ENCODE data around the gene MME. TPM values are rescaled to one million over a fixed set of nuclear protein-coding genes. Genes with fewer than 3 reads are reported as not detected.
"Not testable (repeated sequence)": the region's sequence is repeated elsewhere in the genome, so short reads cannot be mapped to it uniquely, and the experiment has no call there.

Gene MME
- total RNA-seq, 2 donors from 2014 or later: 56.3 to 103 TPM

- intact Hi-C loops (cut with DNase I): no loop called here
- WGBS: 49% methylated on average over 11 of the region's 11 CpGs
- no peak for TF ChIP-seq POLR2A (IDR thresholded peaks at IDR 0.05)
- TF ChIP-seq POLR2AphosphoS5 (IDR thresholded peaks at IDR 0.05): no peak
- no peak for TF ChIP-seq CTCF (IDR thresholded peaks at IDR 0.05)
Measured at GRCh38 chr3:155110996-155111901, 31.1 kb downstream of the MME start.

GRCh38 chr3:155111971-155112370 lies 31.9 kb downstream of the MME start:
- TF ChIP-seq POLR2AphosphoS5 (IDR thresholded peaks at IDR 0.05): no peak
- no peak for TF ChIP-seq POLR2A (IDR thresholded peaks at IDR 0.05)
- TF ChIP-seq CTCF (IDR thresholded peaks at IDR 0.05): no peak
- intact Hi-C loops (cut with DNase I): no loop called here

More at GRCh38 chr3:155110996-155111901, 31.1 kb downstream of the MME start:
- Histone ChIP-seq H3K4me1 (replicated peaks) (no peaks in the 10 kb centered on the region), H3K9me3 (no peaks in the 10 kb centered on the region), H3K27ac (no peak overlapping the region), H3K36me3 (no peaks in the 10 kb centered on the region), H3K27me3 (replicated peaks; ENCODE audit: insufficient read depth) (no peaks in the 10 kb centered on the region), H3K4me3 (no peak overlapping the region)
- no peak for DNase-seq (ENCODE audit: low spot score)

GRCh38 chr3:155112661-155113389 lies 32.7 kb downstream of the MME start:
- Histone ChIP-seq H3K9me3 (no peaks in the 10 kb centered on the region), H3K4me1 (replicated peaks) (no peaks in the 10 kb centered on the region), H3K4me3 (no peak overlapping the region), H3K27ac (no peak overlapping the region), H3K27me3 (replicated peaks; ENCODE audit: insufficient read depth) (no peaks in the 10 kb centered on the region), H3K36me3 (no peaks in the 10 kb centered on the region)
- TF ChIP-seq POLR2AphosphoS5 (IDR thresholded peaks at IDR 0.05) (no peak), POLR2A (IDR thresholded peaks at IDR 0.05) (no peak), CTCF (IDR thresholded peaks at IDR 0.05) (no peak)
- 90% methylated on average over 5 of the region's 5 CpGs for WGBS
- DNase-seq (ENCODE audit: low spot score): no peak
- intact Hi-C loops (cut with DNase I): no loop called here

More at GRCh38 chr3:155111971-155112370, 31.9 kb downstream of the MME start:
- Histone ChIP-seq H3K4me3 (no peak overlapping the region), H3K4me1 (replicated peaks) (no peaks in the 10 kb centered on the region), H3K27ac (no peak overlapping the region), H3K9me3 (no peaks in the 10 kb centered on the region), H3K27me3 (replicated peaks; ENCODE audit: insufficient read depth) (no peaks in the 10 kb centered on the region), H3K36me3 (no peaks in the 10 kb centered on the region)
- no peak for DNase-seq (ENCODE audit: low spot score)
- 76% methylated on average over 4 of the region's 4 CpGs for WGBS

GRCh38 chr3:155124745-155125144 lies 44.6 kb downstream of the MME start:
- H3K9me3 ChIP-seq; H3K36me3 ChIP-seq; intact Hi-C loops (cut with DNase I); DNase-seq (ENCODE audit: low spot score); H3K4me1 ChIP-seq (replicated peaks); H3K4me3 ChIP-seq; H3K27ac ChIP-seq; H3K27me3 ChIP-seq (replicated peaks; ENCODE audit: insufficient read depth): not testable (repeated sequence)
- no CpG with 5 or more reads among the region's 14 CpGs for WGBS

GRCh38 chr3:155129396-155129795 lies 49.3 kb downstream of the MME start:
- Histone ChIP-seq H3K27me3 (replicated peaks; ENCODE audit: insufficient read depth) (no peaks in the 10 kb centered on the region), H3K36me3 (no peaks in the 10 kb centered on the region), H3K4me1 (replicated peaks) (no peaks in the 10 kb centered on the region), H3K9me3 (no peaks in the 10 kb centered on the region), H3K4me3 (no peak overlapping the region), H3K27ac (no peak overlapping the region)
- TF ChIP-seq POLR2A (IDR thresholded peaks at IDR 0.05): no peak
- no peak for TF ChIP-seq CTCF (IDR thresholded peaks at IDR 0.05)
- no peak for TF ChIP-seq POLR2AphosphoS5 (IDR thresholded peaks at IDR 0.05)
- intact Hi-C loops (cut with DNase I): no loop called here
- DNase-seq (ENCODE audit: low spot score): no peak
- 76% methylated on average over 2 of the region's 2 CpGs for WGBS

Data from prostate gland (tissue), 2 donors.